IPS DF 4.7 (cell line): Measurements from ENCODE around the gene CDK17.
"Not testable (repeated sequence)": the region's sequence is repeated elsewhere in the genome, so short reads cannot be mapped to it uniquely, and the experiment has no call there.

Experiments
- DNase-seq: peaks from one replicate; pipeline ENCODE4 v3.0.0-alpha.2; 2013; ENCODE audit warnings: low spot score; ENCODE audit errors: extremely low read depth

CDK17 gene

GRCh38 chr12:96356831-96357230 lies 43.4 kb downstream of the CDK17 start:
- DNase-seq, result no peak

GRCh38 chr12:96354844-96355534 lies 45.2 kb downstream of the CDK17 start:
- no peak for DNase-seq

GRCh38 chr12:96354326-96354725 lies 45.9 kb downstream of the CDK17 start:
- no peak for DNase-seq

GRCh38 chr12:96352161-96352835 lies 47.9 kb downstream of the CDK17 start:
- no peak for DNase-seq

GRCh38 chr12:96350982-96351381 lies 49.3 kb downstream of the CDK17 start:
- DNase-seq, result no peak

DNA sequence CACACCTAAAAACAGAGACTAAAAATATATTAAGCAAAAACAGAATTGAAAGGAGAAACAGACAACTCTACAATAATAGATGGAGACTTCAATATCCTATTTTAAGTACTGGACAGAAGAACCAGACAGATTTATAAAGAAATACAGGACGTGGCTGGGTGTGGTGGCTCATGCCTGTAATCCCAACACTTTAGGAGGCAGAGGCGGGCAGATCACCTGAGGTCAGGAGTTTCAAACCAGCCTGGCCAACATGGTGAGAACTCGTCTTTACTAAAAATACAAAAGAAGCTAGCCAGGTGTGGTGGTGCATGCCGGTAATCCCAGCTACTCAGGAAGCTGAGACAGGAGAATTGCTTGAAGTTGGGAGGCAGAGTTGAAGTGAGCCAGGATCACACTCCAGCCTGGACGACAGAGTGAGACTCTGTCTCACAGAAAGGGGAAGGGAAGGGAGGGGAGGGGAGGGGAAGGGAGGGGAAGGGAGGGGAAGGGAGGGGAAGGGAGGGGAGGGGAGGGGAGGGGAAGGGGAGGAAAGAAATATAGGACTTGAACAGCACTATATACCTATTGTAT lies 53.0 kb downstream of the CDK17 start:
- no peak for DNase-seq

GRCh38 chr12:96346716-96347115 lies 53.5 kb downstream of the CDK17 start:
- DNase-seq, result not testable (repeated sequence)

DNA sequence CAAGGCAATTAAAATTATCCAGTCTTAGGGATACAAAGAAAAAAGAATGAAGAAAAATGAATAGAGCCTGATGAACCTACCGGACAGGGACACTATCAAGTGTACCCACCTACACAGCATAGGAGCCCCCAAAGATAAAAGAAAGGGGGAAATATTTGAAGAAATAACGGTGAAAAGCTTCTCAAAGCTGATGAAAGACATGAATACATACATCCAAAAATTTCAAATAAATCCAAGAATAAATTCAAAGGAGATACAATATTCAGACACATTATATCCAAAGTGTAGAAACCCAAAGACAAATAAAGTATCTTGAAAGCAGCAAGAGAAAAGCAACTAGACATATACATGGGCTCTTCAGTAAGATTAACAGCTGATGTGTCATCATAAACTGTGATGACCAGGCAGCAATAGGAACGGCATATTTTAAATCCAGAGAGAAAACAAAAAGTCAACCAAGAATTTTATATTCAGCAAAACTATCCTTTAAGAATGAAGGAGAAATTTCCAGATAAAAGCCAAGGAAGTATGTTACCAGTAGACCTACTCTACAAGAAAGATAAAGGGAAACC lies 56.0 kb downstream of the CDK17 start:
- DNase-seq, result no peak

GRCh38 chr12:96343347-96343954 lies 56.8 kb downstream of the CDK17 start:
- no peak for DNase-seq

DNA sequence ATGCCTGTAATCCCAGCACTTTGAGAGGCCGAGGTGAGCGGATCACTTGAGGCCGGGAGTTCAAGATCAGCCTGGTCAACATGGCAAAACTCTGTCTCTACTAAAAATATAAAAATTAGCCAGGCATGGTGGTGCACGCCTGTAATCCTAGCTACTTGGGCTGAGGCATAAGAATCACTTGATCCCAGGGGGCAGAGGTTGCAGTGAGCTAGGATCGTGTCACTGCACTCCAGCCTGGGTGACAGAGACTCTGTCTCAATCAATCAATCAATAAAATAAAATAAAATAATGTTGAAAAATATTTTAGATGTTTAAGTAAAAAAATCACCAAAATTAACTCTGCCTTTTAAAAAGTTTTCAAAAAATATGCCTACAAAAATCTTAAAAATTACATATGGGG lies 60.6 kb downstream of the CDK17 start:
- DNase-seq, result not testable (repeated sequence)

GRCh38 chr12:96338852-96339471 lies 61.3 kb downstream of the CDK17 start:
- no peak for DNase-seq

- DNase-seq, result no peak
These were observed 62.3 kb downstream of the CDK17 start for GRCh38 chr12:96337953-96338352.

DNA sequence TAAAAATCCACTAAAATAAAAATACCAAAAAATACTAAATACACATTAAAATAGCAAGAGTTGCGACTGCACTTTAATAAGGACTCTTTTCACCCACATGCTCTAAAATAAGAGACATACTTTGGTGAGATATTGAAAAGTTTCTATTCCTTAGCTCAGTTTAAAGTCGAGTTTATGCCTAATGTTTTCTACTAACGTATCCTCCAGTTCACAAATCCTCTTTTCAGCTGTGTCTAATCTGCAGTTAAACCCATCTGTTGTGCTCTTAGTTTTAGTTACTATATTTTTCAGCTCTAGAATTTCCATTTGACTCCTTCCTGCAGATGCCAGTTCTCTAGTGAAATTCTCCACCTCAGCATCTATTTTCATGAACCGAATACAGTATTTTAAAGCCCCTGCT lies 63.8 kb downstream of the CDK17 start:
- no peak for DNase-seq

- no peak for DNase-seq
These were observed 65.0 kb downstream of the CDK17 start for GRCh38 chr12:96335270-96335669.

DNA sequence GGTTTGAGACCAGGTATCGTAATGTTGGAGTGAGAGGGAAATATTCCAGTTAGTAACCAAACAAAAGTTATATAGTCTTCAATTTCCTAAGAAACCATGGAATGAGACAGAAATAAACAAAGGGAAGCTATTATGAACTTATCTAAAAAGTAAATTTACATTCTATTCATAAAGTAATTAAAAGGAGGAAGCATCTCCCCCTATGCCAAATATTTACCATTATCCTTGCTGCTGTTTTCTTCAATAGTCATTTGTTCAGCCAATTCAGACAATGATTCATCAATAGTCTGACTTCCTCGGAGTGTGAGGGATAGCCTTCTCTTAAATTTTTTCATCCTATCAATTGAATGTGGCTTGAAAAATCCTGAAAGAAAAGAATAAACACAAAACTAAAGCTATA lies 65.7 kb downstream of the CDK17 start:
- no peak for DNase-seq

GRCh38 chr12:96329545-96329944 lies 70.7 kb downstream of the CDK17 start:
- DNase-seq, result no peak

DNA sequence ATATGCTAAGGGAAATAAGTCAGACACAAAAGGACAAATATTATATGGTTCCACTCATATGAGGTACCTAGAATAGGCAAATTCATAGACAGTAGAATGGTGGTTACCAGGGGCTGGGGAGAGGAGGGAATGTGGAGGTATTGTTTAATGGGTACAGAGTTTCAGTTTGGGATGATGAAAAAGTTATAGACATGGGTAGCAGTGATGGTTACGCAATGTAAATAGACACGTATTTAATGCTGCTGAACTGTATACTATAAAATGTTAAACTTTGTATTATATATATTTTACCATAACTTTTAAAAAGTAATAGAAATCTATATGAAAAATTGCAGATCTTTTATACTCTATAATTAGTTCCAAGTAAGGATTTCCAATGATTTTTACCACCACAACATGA lies 71.2 kb downstream of the CDK17 start:
- no peak for DNase-seq

DNA sequence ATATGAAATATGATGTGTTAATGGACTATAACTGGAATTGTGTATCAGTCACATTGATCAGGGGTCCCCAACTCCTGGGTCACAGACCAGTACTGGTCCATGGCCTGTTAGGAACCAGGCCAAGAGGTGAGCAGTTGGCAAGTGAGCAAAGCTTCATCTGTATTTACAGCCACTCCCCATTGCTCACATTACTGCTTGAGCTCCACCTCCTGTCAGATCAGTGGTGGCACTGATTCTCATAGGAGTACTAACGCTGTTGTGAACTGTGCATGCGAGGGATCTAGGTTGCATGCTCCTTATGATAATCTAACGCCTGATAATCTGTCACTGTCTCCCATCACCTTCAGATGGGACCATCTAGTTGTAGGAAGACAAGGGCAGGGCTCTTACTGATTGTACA lies 72.3 kb downstream of the CDK17 start:
- DNase-seq, result no peak

GRCh38 chr12:96327346-96327745 lies 72.9 kb downstream of the CDK17 start:
- no peak for DNase-seq

GRCh38 chr12:96326628-96327227 lies 73.5 kb downstream of the CDK17 start:
- DNase-seq, result no peak

GRCh38 chr12:96323906-96324305 lies 76.3 kb downstream of the CDK17 start:
- no peak for DNase-seq
